K562 (cell line): Measurements from ENCODE around the gene ALOX5. TPM values are rescaled to one million over a fixed set of nuclear protein-coding genes. Genes with fewer than 3 reads are reported as not detected.
A peak's percentile ranks its signal among the peaks of the same experiment; 100 is the strongest.

ENCODE experiments used
- ARID4B ChIP-seq: sonication (generic); formaldehyde crosslinking; IDR thresholded peaks from 2 replicates; pipeline ENCODE4 v1.8.0; 2022; ENCODE audit warnings: mild to moderate bottlenecking, missing genetic modification reagents
- E2F1 ChIP-seq: sonication (generic); formaldehyde crosslinking; IDR thresholded peaks from 2 replicates; pipeline ENCODE4 v1.8.1; 2023; ENCODE audit warnings: mild to moderate bottlenecking, missing genetic modification reagents, moderate library complexity
- FOXA3 ChIP-seq, 2 experiments: fragments of 450-650 bp in 1 of 2; sonication (generic) in 1 of 2; formaldehyde crosslinking; IDR thresholded peaks in 1 of 2; conservative IDR thresholded peaks in 1 of 2; 2 replicates each; pipeline versions ENCODE4 v1.4.0 to v1.8.0; 2020 to 2022; ENCODE audit warnings: mild to moderate bottlenecking in 2 of 2, missing genetic modification reagents in 1 of 2
- HMG20A ChIP-seq: fragments of 450-650 bp; formaldehyde crosslinking; conservative IDR thresholded peaks from 2 replicates; pipeline ENCODE4 v1.4.0; 2020; ENCODE audit warnings: mild to moderate bottlenecking, mixed read lengths
- NFIC ChIP-seq: fragments of 450-650 bp; IDR thresholded peaks from 2 replicates; pipeline ENCODE4 v1.6.1; 2017; ENCODE audit warnings: mild to moderate bottlenecking, inconsistent platforms
- PTTG1 ChIP-seq: fragments of 450-650 bp; IDR thresholded peaks from 2 replicates; pipeline ENCODE4 v1.6.1; 2016; ENCODE audit warnings: low read depth, mild to moderate bottlenecking, missing genetic modification characterization, missing compliant biosample characterization
- RFX5 ChIP-seq: IDR thresholded peaks from 2 replicates; pipeline ENCODE4 v1.6.1; 2011; ENCODE audit warnings: low read depth, mild to moderate bottlenecking, improper control_type of control experiment, low read length
- SMC3 ChIP-seq: conservative IDR thresholded peaks from 2 replicates; pipeline ENCODE4 v1.6.1; 2011; ENCODE audit warnings: low read depth, low read length, improper control_type of control experiment; ENCODE audit not compliant: insufficient read depth
- SOX6 ChIP-seq: fragments of 450-650 bp; IDR thresholded peaks from 2 replicates; pipeline ENCODE4 v1.6.1; 2014; ENCODE audit warnings: mild to moderate bottlenecking
- TFE3 ChIP-seq: fragments of 450-650 bp; formaldehyde crosslinking; IDR thresholded peaks from 2 replicates; pipeline ENCODE4 v1.4.0; 2020; ENCODE audit warnings: mild to moderate bottlenecking, mixed read lengths
- ZBTB12 ChIP-seq: fragments of 250-450 bp; sonication (Bioruptor Pico); IDR thresholded peaks from 2 replicates; pipeline ENCODE4 v1.4.0; 2020
- ZBTB49 ChIP-seq: sonication (generic); formaldehyde crosslinking; IDR thresholded peaks from 2 replicates; pipeline ENCODE4 v1.8.0; 2022; ENCODE audit warnings: missing genetic modification reagents, mild to moderate bottlenecking, borderline replicate concordance
- ZNF174 ChIP-seq: fragments of 250-450 bp; sonication (Bioruptor Pico); IDR thresholded peaks from 2 replicates; pipeline ENCODE4 v1.4.0; 2020; ENCODE audit warnings: mild to moderate bottlenecking
- ZNF436 ChIP-seq: fragments of 250-450, 450-650 bp; sonication (Bioruptor Pico); formaldehyde crosslinking; IDR thresholded peaks from 2 replicates; pipeline ENCODE4 v1.7.0; 2020; ENCODE audit warnings: mild to moderate bottlenecking
- ZNF75A ChIP-seq: fragments of 450-650 bp; formaldehyde crosslinking; IDR thresholded peaks from 2 replicates; pipeline ENCODE4 v1.4.0; 2020; ENCODE audit warnings: mild to moderate bottlenecking
- polyA plus RNA-seq, 8 experiments: library from polyadenylated mRNA; depleted of rRNA in 4 of 8; stranded (reverse) in 5 of 8; unstranded in 3 of 8; fragments of >200 nt; fragmentation: Nextera tagmentation in 2 of 8; fragmentation: Illumina TruSeq in 1 of 8; extraction: Ambion mirVana in 2 of 8; extraction: Trizol in 1 of 8; gene quantifications; 2 replicates each; pipeline versions ENCODE4 v1.2.1 to v1.2.3, GENCODE V29; 2011 to 2014; ENCODE audit warnings: inconsistent platforms in 1 of 8, missing spikeins in 1 of 8
- total RNA-seq, 7 experiments: library from RNA; depleted of rRNA in 6 of 7; stranded (reverse); fragments of >200 nt in 6 of 7; fragmentation: Illumina TruSeq in 2 of 7; extraction: Trizol in 2 of 7; gene quantifications; 2 replicates each; pipeline versions ENCODE4 v1.2.1 to v1.2.3, GENCODE V29; 2011 to 2021; ENCODE audit warnings: low replicate concordance in 1 of 7

The ALOX5 gene
- total and polyA plus RNA-seq, 9 of the 15 experiments (the other 6 are each of a cell fraction or from before 2014, with no cell fraction given) = 0.10 to 2.4 (median 1.4) TPM

- TF ChIP-seq ZBTB49 (CRISPR knock-in tag) = no peak
- no peak for TF ChIP-seq ZNF174 (CRISPR knock-in tag)
- TF ChIP-seq PTTG1 (tag) = no peak
- TF ChIP-seq HMG20A (CRISPR knock-in tag) = no peak; the same call in 1 of the 2 replicates
- TF ChIP-seq ZNF75A (CRISPR knock-in tag) = no peak
- TF ChIP-seq SOX6 = peak; percentile 99
- peak; percentile 67 for TF ChIP-seq ARID4B (CRISPR knock-in tag)
- TF ChIP-seq NFIC = peak; percentile 94
- no peak; the same call in 1 of the 2 replicates for TF ChIP-seq ZBTB12 (CRISPR knock-in tag)
- no peak for TF ChIP-seq E2F1 (CRISPR knock-in tag)
- 0 out of 2 replicates have a peak, but pooled peaks have one; percentile 5 for TF ChIP-seq SMC3
- no peak for TF ChIP-seq RFX5
- TF ChIP-seq TFE3 = peak; percentile 99
- TF ChIP-seq FOXA3 (CRISPR knock-in tag; conservative IDR thresholded peaks at IDR 0.05 in 1 of 2, IDR thresholded peaks at IDR 0.05 in 1 of 2) = peak; percentile 100
- TF ChIP-seq ZNF436 = no peak
Measured at GRCh38 chr10:45470098-45471012, 96.3 kb downstream of the ALOX5 start (continued).
